Heart right ventricle (tissue), 16 donors: ENCODE measurements around the gene RAD23A. TPM values are rescaled to one million over a fixed set of nuclear protein-coding genes. Genes with fewer than 3 reads are reported as not detected.
A peak's percentile ranks its signal among the peaks of the same experiment; 100 is the strongest.

ENCODE experiments used
- ATAC-seq, 8 donors: fragments of 200-7000 bp; cut with Tn5 transposase; one replicate each; pipeline ENCODE4 v1.9.1; 2020; ENCODE audit warnings: mild to moderate bottlenecking in 8 of 8, moderate library complexity in 8 of 8, moderate number of reproducible peaks in 1 of 8
- DNase-seq, 2 donors: peaks; one replicate each; pipeline ENCODE4 v3.0.0-alpha.2; 2020
- H3K27ac ChIP-seq, 10 donors: fragments of 200-600 bp; sonication (generic) in 2 of 10; one replicate each; pipeline versions ENCODE4 v1.5.0 to v1.8.0; 2020 to 2022; ENCODE audit warnings: mild to moderate bottlenecking in 3 of 10
- H3K27me3 ChIP-seq, 7 donors: fragments of 200-600 bp; one replicate each; pipeline ENCODE4 v1.8.0; 2021 to 2022; ENCODE audit warnings: mild to moderate bottlenecking in 2 of 7
- H3K36me3 ChIP-seq, 9 donors: fragments of 200-600 bp; sonication (generic) in 1 of 9; one replicate each; pipeline versions ENCODE4 v1.5.0 to v1.8.0; 2020 to 2022; ENCODE audit warnings: mild to moderate bottlenecking in 2 of 9
- H3K4me1 ChIP-seq, 9 donors: fragments of 200-600 bp; sonication (generic) in 1 of 9; one replicate each; pipeline versions ENCODE4 v1.5.0 to v1.8.0; 2020 to 2022; ENCODE audit warnings: mild to moderate bottlenecking in 4 of 9
- H3K4me3 ChIP-seq, 10 donors: fragments of 200-600 bp; sonication (generic) in 2 of 10; one replicate each; pipeline versions ENCODE4 v1.5.0 to v1.8.0; 2020 to 2022; ENCODE audit warnings: mild to moderate bottlenecking in 7 of 10, moderate library complexity in 2 of 10
- H3K9me3 ChIP-seq, 11 donors: fragments of 200-600 bp in 10 of 11; sonication (generic) in 2 of 11; one replicate each; pipeline versions ENCODE4 v1.5.0 to v1.8.0; 2013 to 2022; ENCODE audit warnings: mild to moderate bottlenecking in 2 of 11, control low read depth in 1 of 11, moderate library complexity in 1 of 11
- WGBS, 2 donors: extraction: QIAGEN DNeasy Blood & Tissue Kit; methylation state at CpG; one replicate each; pipeline ENCODE4 v1.1.7; 2013; ENCODE audit warnings: inconsistent platforms in 1 of 2; 5-methylcytosine and 5-hydroxymethylcytosine counted together
- intact Hi-C, 10 donors: fragments of 100-400 bp; cut with DNase I; formaldehyde crosslinking; loops; one replicate each; pipeline versions ENCODE4 v1.11.1 to v1.14.2; 2022
- polyA plus RNA-seq, 2 donors: library from polyadenylated mRNA; stranded (reverse); fragments of 200-250 nt; gene quantifications; one replicate each; pipeline ENCODE4 v1.2.3, GENCODE V29; 2013
- total RNA-seq, 10 donors: library from RNA; stranded (reverse); fragmentation: NEBNext Ultra II Directional in 3 of 10; extraction: Animal tissue kit (Norgen Biotek cat#: 25700) in 3 of 10; gene quantifications; one replicate each; pipeline versions ENCODE4 v1.2.1 to v1.2.4, GENCODE V29; 2021 to 2023
- TF ChIP-seq, protein P1 (sequence below), 9 donors: fragments of 200-600 bp; sonication (generic) in 2 of 9; IDR thresholded peaks; one replicate each; pipeline versions ENCODE4 v1.5.0 to v1.8.0; 2021 to 2022; ENCODE audit warnings: antibody characterized with exemption in 9 of 9, mild to moderate bottlenecking in 5 of 9, moderate library complexity in 1 of 9
- donor health status: Arrhythmogenic right ventricular cardiomyopathy.
- donor health status: ischemic (EF 13 %, LVEDD 7.1; RV severe dilation, severe dysfunction).
- donor health status: healthy with polysubstance abuse.
- donor health status: DM: no; HTN: yes; CAD: no.
- donor health status: DM: no; HTN: no; CAD: no.
- donor health status: ischemic (EF 25% LVEDD 6.9; RV normal size, moderate dysfunction).
- donor health status: ischemic (EF 25% LVEDD 5.7; RV mildly dilated, moderate dysfunction).
- donor health status: healthy.
- donor health status: DM: yes; HTN: yes; CAD: no.
- donor health status: Ischemic cardiomyopathy.
- donor health status: ischemic (EF 35%, LVEDD 5.7; RV mildly dilated, moderate dysfunction).
- donor health status: nonischemic (EF 11% LVEDD 7.7; RV severe dilation, severe dysfunction).
- donor health status: DM: yes; HTN: yes; CAD: no.
- donor health status: PGD.
- donor health status: ischemic (EF 29% LVEDD 5.4; RV normal size, mild dysfunction).
- donor health status: nonischemic (EF 23%, LVEDD 6.1; RV moderate dilation, normal function).

Gene RAD23A
- total and polyA plus RNA-seq, 12 donors, result 138 to 289 (median 150) TPM

DNA sequence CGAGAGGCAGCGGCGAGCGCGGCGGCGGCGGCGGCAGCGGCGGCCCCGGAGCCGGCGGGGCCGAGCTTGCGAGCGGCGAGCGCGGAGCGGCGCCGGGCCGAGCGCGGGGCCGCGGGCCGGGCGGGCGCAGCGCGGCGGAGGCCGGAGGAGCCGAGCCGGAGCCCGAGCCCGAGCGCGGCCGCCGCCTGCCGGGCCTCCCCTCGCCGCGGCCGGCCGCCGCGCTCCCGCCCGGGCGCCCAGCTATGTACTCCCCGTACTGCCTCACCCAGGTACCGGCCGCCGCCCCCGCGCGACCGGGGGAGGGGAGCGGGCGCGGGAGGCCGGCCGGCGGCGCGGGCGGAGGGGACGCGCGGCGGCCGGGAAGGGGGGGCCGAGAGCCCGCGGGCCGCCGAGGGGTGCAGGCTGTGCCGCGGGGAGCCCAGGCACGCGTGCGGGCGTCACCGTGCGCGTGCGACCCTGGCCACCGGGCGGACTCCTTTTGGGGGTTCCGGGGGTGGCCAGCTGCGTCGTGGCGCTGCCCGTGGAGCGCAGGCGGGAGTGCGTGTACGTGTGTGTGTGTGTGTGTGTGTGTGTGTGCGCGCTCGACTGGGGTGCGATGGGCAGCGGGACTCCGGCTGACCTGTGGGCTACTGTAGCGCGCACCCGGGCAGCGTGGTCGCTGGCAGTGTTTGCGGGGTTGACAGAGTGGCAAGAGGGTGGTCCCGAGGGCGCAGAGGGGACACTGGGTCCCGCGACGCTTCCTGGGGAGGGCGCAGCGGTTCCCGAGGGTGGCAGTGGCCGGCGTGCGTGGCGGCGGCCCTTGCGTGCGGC lies 50.1 kb downstream of the RAD23A start:
- H3K9me3 ChIP-seq, result no peaks in the 10 kb centered on the region
- intact Hi-C loops, result loop anchor here in 6 of 10 donors (5.0 to 10.0 kb wide), 4 partner anchors 36 to 82 kb away; no protein-coding TSS in a partner anchor
- 0 to 1% methylated on average over 66 to 128 of the region's 129 CpGs for WGBS, 2 donors
- DNase-seq (peak in 1 of 2 donors; percentile 61), ATAC-seq (peak; percentile 17 to 51 (median 32))
- H3K36me3 ChIP-seq, result peaks cover 0 to 17% (median 7%) of the 10 kb centered on the region in 9 donors
- H3K4me1 ChIP-seq, result peaks cover 9 to 27% (median 22%) of the 10 kb centered on the region in 9 donors
- TF ChIP-seq, protein P1, sequence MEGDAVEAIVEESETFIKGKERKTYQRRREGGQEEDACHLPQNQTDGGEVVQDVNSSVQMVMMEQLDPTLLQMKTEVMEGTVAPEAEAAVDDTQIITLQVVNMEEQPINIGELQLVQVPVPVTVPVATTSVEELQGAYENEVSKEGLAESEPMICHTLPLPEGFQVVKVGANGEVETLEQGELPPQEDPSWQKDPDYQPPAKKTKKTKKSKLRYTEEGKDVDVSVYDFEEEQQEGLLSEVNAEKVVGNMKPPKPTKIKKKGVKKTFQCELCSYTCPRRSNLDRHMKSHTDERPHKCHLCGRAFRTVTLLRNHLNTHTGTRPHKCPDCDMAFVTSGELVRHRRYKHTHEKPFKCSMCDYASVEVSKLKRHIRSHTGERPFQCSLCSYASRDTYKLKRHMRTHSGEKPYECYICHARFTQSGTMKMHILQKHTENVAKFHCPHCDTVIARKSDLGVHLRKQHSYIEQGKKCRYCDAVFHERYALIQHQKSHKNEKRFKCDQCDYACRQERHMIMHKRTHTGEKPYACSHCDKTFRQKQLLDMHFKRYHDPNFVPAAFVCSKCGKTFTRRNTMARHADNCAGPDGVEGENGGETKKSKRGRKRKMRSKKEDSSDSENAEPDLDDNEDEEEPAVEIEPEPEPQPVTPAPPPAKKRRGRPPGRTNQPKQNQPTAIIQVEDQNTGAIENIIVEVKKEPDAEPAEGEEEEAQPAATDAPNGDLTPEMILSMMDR (IDR thresholded peaks at IDR 0.05), result no peak
- peak overlapping the region; percentile 85 to 95 (median 92) for H3K27ac ChIP-seq
- peaks cover 0 to 11% (median 0%) of the 10 kb centered on the region in 7 donors for H3K27me3 ChIP-seq
- peak overlapping the region; percentile 70 to 95 (median 87) for H3K4me3 ChIP-seq

DNA sequence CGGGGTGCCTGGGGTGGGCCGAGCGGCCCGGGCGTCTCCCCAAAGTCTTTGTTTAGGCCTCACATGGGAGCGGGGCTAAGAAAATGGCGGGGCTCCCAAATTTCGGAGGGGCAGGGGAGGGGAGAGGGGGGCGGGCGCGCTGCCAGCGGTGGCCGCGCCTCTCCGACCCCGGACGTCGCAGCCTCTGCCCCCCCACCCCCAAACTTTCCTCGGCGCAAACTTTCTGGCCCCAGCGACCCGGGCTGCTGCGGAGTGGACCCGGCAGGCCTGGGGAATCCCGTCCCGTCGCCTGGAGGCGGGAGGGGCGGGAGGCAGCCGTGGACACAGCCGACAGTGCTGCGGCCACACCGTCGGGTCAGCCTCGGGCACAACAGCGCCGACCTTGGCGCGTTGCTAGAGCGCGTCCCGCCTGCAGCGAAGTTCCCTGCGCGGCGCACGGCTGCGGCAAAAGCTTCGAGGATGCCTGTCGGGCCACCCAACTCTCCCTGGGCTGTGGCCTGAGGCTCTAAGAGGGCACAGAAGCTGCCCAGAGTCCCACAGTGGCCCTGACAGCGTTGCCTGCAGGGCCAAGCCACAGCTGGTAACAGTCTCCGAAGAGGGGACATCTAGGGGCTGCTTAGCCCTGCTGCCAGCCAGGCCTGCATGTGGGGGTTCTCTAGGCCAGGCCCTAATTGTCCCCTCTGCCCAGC lies 50.9 kb downstream of the RAD23A start:
- Histone ChIP-seq H3K9me3 (no peaks in the 10 kb centered on the region), H3K4me1 (peaks cover 14 to 35% (median 29%) of the 10 kb centered on the region in 9 donors), H3K27me3 (peaks cover 0 to 11% (median 0%) of the 10 kb centered on the region in 7 donors), H3K27ac (peak overlapping the region; percentile 85 to 95 (median 92)), H3K4me3 (peak overlapping the region; percentile 70 to 95 (median 87)), H3K36me3 (peaks cover 0 to 17% (median 7%) of the 10 kb centered on the region in 9 donors)
- peak; percentile 61 to 70 (median 68) for ATAC-seq
- intact Hi-C loops, result loop anchor here in 6 of 10 donors (5.0 to 10.0 kb wide), 4 partner anchors 36 to 81 kb away; no protein-coding TSS in a partner anchor
- 5 to 12% methylated on average over 41 to 52 of the region's 52 CpGs for WGBS, 2 donors
- TF ChIP-seq, protein P1 (IDR thresholded peaks at IDR 0.05), result peak in 2 of 9 donors; percentile 8 to 23
- peak; percentile 40 to 66 for DNase-seq

DNA sequence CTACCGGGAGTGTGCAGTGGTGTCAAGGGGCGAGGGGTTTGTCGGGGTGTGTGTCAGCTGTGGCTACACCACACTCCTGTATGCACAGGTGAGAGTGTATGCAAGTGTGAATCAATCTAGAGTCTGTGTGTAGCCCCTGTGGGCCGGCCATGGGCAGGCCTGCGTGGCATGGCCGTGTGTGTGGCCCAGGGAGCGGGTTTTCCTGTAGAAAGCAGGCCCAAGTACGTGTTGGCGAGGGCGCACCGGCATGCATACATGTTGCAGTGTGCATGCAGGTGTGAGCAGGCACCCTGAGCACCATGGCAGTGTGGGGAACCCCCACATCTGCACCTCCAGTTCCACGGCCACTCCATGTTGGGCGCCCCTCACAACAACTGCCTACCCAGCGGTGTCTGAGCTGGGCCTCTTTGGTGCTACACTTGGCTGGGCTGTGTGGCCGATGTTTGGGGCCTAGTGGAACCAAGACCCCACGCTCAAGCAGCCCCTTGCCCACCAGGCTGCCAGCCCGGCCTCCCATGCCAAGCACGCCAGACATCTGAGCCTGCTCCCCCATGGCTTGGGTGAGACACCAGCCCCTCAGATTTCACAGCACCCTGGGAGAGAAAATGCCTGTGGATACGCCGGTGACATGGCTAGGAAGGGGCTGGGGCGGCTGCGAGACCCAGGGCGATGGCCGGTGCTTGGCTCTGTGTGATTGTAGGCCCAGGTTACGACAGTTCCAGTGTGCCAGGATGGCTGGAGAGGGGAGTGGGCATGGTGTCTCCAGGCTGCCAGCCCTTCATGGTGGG lies 51.7 kb downstream of the RAD23A start:
- TF ChIP-seq, protein P1 (IDR thresholded peaks at IDR 0.05), result no peak
- DNase-seq (no peak), ATAC-seq (no peak)
- intact Hi-C loops, result loop anchor here in 6 of 10 donors (5.0 to 10.0 kb wide), 4 partner anchors 35 to 80 kb away; no protein-coding TSS in a partner anchor
- Histone ChIP-seq H3K27me3 (peaks cover 0 to 11% (median 0%) of the 10 kb centered on the region in 7 donors), H3K4me1 (peaks cover 18 to 43% (median 36%) of the 10 kb centered on the region in 9 donors), H3K36me3 (peaks cover 0 to 17% (median 7%) of the 10 kb centered on the region in 9 donors), H3K9me3 (no peaks in the 10 kb centered on the region), H3K27ac (peak overlapping the region in 9 of 10 donors; percentile 86 to 95 (median 93)), H3K4me3 (peak overlapping the region in 9 of 10 donors; percentile 73 to 95 (median 87))
- WGBS, 2 donors, result 83 to 89% methylated on average over 25 of the region's 25 CpGs
